Stomach (tissue), 9 donors: ENCODE data around the gene PTK6. TPM values are rescaled to one million over a fixed set of nuclear protein-coding genes. Genes with fewer than 3 reads are reported as not detected.
A peak's percentile ranks its signal among the peaks of the same experiment; 100 is the strongest.

Experiments used
- DNase-seq, 2 donors: peaks; one replicate each; pipeline versions ENCODE4 v3.0.0 to v3.0.0-alpha.2; 2013 to 2019
- H3K27ac ChIP-seq, 5 donors: fragments of 200-600 bp in 4 of 5; sonication (generic) in 4 of 5; one replicate each; pipeline ENCODE4 v1.5.1; 2013 to 2019; ENCODE audit warnings: mild to moderate bottlenecking in 1 of 5, moderate library complexity in 1 of 5
- H3K27me3 ChIP-seq, 3 donors: fragments of 200-600 bp; sonication (generic); one replicate each; pipeline ENCODE4 v1.5.1; 2017 to 2019; ENCODE audit warnings: mixed run types in 1 of 3
- H3K36me3 ChIP-seq, 4 donors: fragments of 200-600 bp; sonication (generic); 1 replicate in 3 of 4; 2 replicates in 1 of 4; pipeline ENCODE4 v1.5.1; 2016 to 2019
- H3K4me1 ChIP-seq, 4 donors: fragments of 200-600 bp; sonication (generic); one replicate each; pipeline ENCODE4 v1.5.1; 2016 to 2019
- H3K4me3 ChIP-seq, 4 donors: fragments of 200-600 bp; sonication (generic) in 3 of 4; one replicate each; pipeline ENCODE4 v1.5.1; 2016 to 2019; ENCODE audit warnings: mild to moderate bottlenecking in 1 of 4
- H3K9me3 ChIP-seq, 4 donors: fragments of 200-600 bp; sonication (generic); one replicate each; pipeline ENCODE4 v1.5.1; 2016 to 2019
- CTCF ChIP-seq, 7 experiments: fragments of 450-650 bp in 4 of 7; fragments of 200-600 bp in 3 of 7; sonication (generic) in 3 of 7; IDR thresholded peaks; one replicate each; pipeline ENCODE4 v1.5.1; 2016 to 2019; ENCODE audit warnings: antibody characterized with exemption in 7 of 7, control low read depth in 2 of 7, mild to moderate bottlenecking in 1 of 7
- EP300 ChIP-seq: sonication (generic); formaldehyde crosslinking; IDR thresholded peaks from one replicate; pipeline ENCODE4 v1.6.1; 2017; ENCODE audit warnings: antibody characterized with exemption
- POLR2A ChIP-seq, 4 donors: fragments of 450-650 bp; IDR thresholded peaks; one replicate each; pipeline ENCODE4 v1.6.1; 2016; ENCODE audit warnings: antibody characterized with exemption in 4 of 4, control low read depth in 2 of 4, mild to moderate bottlenecking in 1 of 4, moderate library complexity in 1 of 4
- POLR2AphosphoS5 ChIP-seq, 3 donors: sonication (generic); formaldehyde crosslinking; IDR thresholded peaks; one replicate each; pipeline ENCODE4 v1.6.1; 2016; ENCODE audit warnings: antibody characterized with exemption in 3 of 3
- WGBS, 5 donors: extraction: QIAGEN DNeasy Blood & Tissue Kit in 3 of 5; methylation state at CpG; one replicate each; pipeline versions ENCODE4 v1.1.5 to v1.1.7; 2013 to 2018; 5-methylcytosine and 5-hydroxymethylcytosine counted together
- intact Hi-C: fragments of 100-400 bp; cut with DNase I; formaldehyde crosslinking; loops from one replicate; pipeline ENCODE4 v1.15.1; 2023; ENCODE audit warnings: low total_unique reads
- polyA plus RNA-seq, 3 donors: library from polyadenylated mRNA; stranded (reverse); fragments of 200-250 nt; gene quantifications; one replicate each; pipeline ENCODE4 v1.2.3, GENCODE V29; 2013
- total RNA-seq, 5 donors: library from RNA; depleted of rRNA; stranded (reverse); fragments of >200 nt; gene quantifications; one replicate each; pipeline versions ENCODE4 v1.1.0 to v1.2.3, GENCODE V29; 2014 to 2016
- donor health status: healthy with polysubstance abuse.
- donor health status: Bipolar disorder and iron deficiency.
- donor health status: healthy.

The PTK6 gene
- total and polyA plus RNA-seq, 8 donors = 7.7 to 98.5 (median 22.9) TPM

- no peak overlapping the region for H3K4me3 ChIP-seq
- intact Hi-C loops = no loop called here
- H3K4me1 ChIP-seq = peaks cover 12 to 38% (median 26%) of the 10 kb centered on the region in 4 donors
- H3K27ac ChIP-seq = no peak overlapping the region
- peaks cover 0 to 12% (median 4%) of the 10 kb centered on the region in 3 donors for H3K27me3 ChIP-seq
- TF ChIP-seq CTCF (IDR thresholded peaks at IDR 0.05) (no peak), POLR2A (IDR thresholded peaks at IDR 0.05) (no peak), EP300 (no peak), POLR2AphosphoS5 (IDR thresholded peaks at IDR 0.05) (no peak)
- 79 to 94% (median 82%) methylated on average over 7 of the region's 7 CpGs for WGBS, 5 donors
- H3K36me3 ChIP-seq = peaks cover 0 to 11% (median 10%) of the 10 kb centered on the region in 4 donors
- DNase-seq = no peak
- no peaks in the 10 kb centered on the region for H3K9me3 ChIP-seq
These were observed 39.1 kb upstream of the PTK6 start for GRCh38 chr20:63576311-63576710.

- peak overlapping the region; percentile 67 to 93 (median 91) for H3K27ac ChIP-seq
- intact Hi-C loops = no loop called here
These were observed 37.9 kb upstream of the PTK6 start for GRCh38 chr20:63574829-63575743.

GRCh38 chr20:63574156-63574828 lies 37.1 kb upstream of the PTK6 start, which contains the start of gene HELZ2:
Gene HELZ2 (minus strand): TSS chr20:63574239. CDS start chr20:63572385, 1,854 bp downstream.
- H3K27ac ChIP-seq = peak within 1 kb of the TSS; percentile 67 to 93 (median 91)
- intact Hi-C loops = no loop called here
- 6 to 48% (median 8%) methylated on average over 3 to 40 of the region's 40 CpGs for WGBS, 5 donors
- no peak for TF ChIP-seq CTCF (IDR thresholded peaks at IDR 0.05)
- peak; percentile 65 to 94 (median 76) for TF ChIP-seq POLR2AphosphoS5 (IDR thresholded peaks at IDR 0.05)
- peak within 1 kb of the TSS; percentile 68 to 86 (median 73) for H3K4me3 ChIP-seq
- no peaks in the 10 kb centered on the region for H3K9me3 ChIP-seq
- peaks cover 0 to 17% (median 13%) of the 10 kb centered on the region in 4 donors for H3K36me3 ChIP-seq
- H3K4me1 ChIP-seq = peaks cover 12 to 38% (median 30%) of the 10 kb centered on the region in 4 donors
- peaks cover 0 to 5% (median 4%) of the 10 kb centered on the region in 3 donors for H3K27me3 ChIP-seq
- peak; percentile 87 to 93 for DNase-seq

More at GRCh38 chr20:63574829-63575743, 37.9 kb upstream of the PTK6 start:
- H3K9me3 ChIP-seq = no peaks in the 10 kb centered on the region
- H3K36me3 ChIP-seq = peaks cover 0 to 16% (median 11%) of the 10 kb centered on the region in 4 donors
- H3K27me3 ChIP-seq = peaks cover 0 to 10% (median 4%) of the 10 kb centered on the region in 3 donors
- DNase-seq = no peak
- 62 to 73% (median 64%) methylated on average over 27 to 28 of the region's 28 CpGs for WGBS, 5 donors
- peak overlapping the region in 1 of 4 donors; percentile 86 for H3K4me3 ChIP-seq
- no peak for TF ChIP-seq CTCF (IDR thresholded peaks at IDR 0.05)
- no peak for TF ChIP-seq POLR2A (IDR thresholded peaks at IDR 0.05)
- no peak for TF ChIP-seq POLR2AphosphoS5 (IDR thresholded peaks at IDR 0.05)
- TF ChIP-seq EP300 = no peak
- H3K4me1 ChIP-seq = peaks cover 12 to 38% (median 26%) of the 10 kb centered on the region in 4 donors

- Histone ChIP-seq H3K27me3 (no peaks in the 10 kb centered on the region), H3K36me3 (peaks cover 0 to 23% (median 16%) of the 10 kb centered on the region in 4 donors), H3K4me1 (peaks cover 12 to 43% (median 36%) of the 10 kb centered on the region in 4 donors), H3K27ac (peak overlapping the region; percentile 67 to 93 (median 91)), H3K4me3 (peak overlapping the region; percentile 68 to 86 (median 73)), H3K9me3 (no peaks in the 10 kb centered on the region)
- WGBS, 5 donors = 0 to 1% (median 1%) methylated on average over 17 to 21 of the region's 24 CpGs
- no peak for DNase-seq
- no peak for TF ChIP-seq EP300
- TF ChIP-seq CTCF (IDR thresholded peaks at IDR 0.05) = no peak
- TF ChIP-seq POLR2A (IDR thresholded peaks at IDR 0.05) = no peak
- intact Hi-C loops = no loop called here
These were observed 36.5 kb upstream of the PTK6 start for GRCh38 chr20:63573647-63574131.
